Measurements from ENCODE around the gene C2orf69. TPM values are rescaled to one million over a fixed set of nuclear protein-coding genes. Genes with fewer than 3 reads are reported as not detected.
"Not testable (repeated sequence)": the region's sequence is repeated elsewhere in the genome, so short reads cannot be mapped to it uniquely, and the experiment has no call there.

C2orf69 gene
- total RNA-seq, 1 experiment from 2014 or later: 29.9 TPM

DNA sequence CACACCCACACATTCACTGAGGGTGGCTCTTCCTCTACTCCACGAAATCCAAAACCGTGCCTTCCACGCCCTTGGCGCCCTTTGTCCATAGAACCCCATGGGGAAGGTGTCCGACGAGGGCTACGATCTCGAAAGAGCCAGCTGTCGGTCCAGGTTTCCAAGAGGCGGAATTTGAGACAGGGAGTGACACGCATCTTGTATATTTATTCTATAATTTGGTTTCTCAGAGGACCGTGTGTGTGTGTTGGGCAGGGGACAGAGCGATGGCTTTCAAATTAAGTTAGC lies 726 bp downstream of the C2orf69 start:
- ChIA-PET CTCF (interaction anchor here (2.3 kb wide), 1 partner anchor 207 kb away, joined by 5 read pairs; no protein-coding TSS in a partner anchor), POLR2A (no interaction called here)
- Mint-ChIP-seq H3K4me3 (peak overlapping the region; percentile 97), H3K27ac (peak overlapping the region; percentile 99), H3K4me1 (peaks cover 21% of the 10 kb centered on the region), H3K9me3 (peaks cover 13% of the 10 kb centered on the region), H3K27me3 (ENCODE audit: low read depth) (no peaks in the 10 kb centered on the region), H3K36me3 (peaks cover 33% of the 10 kb centered on the region)
- DNase-seq (ENCODE audit: low spot score) (no peak), ATAC-seq (no peak)
- TF ChIP-seq, protein P1, sequence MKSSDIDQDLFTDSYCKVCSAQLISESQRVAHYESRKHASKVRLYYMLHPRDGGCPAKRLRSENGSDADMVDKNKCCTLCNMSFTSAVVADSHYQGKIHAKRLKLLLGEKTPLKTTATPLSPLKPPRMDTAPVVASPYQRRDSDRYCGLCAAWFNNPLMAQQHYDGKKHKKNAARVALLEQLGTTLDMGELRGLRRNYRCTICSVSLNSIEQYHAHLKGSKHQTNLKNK (CRISPR knock-in tag; IDR thresholded peaks at IDR 0.05): no peak
- TF ChIP-seq KAT7 (CRISPR knock-in tag; IDR thresholded peaks at IDR 0.05; ENCODE audit: borderline replicate concordance) (0 out of 2 replicates have a peak, but pooled peaks have one; percentile 3), SMAD3 (CRISPR knock-in tag; IDR thresholded peaks at IDR 0.05; ENCODE audit: borderline replicate concordance) (0 out of 2 replicates have a peak, but pooled peaks have one; percentile 17), ZNF219 (CRISPR knock-in tag; IDR thresholded peaks at IDR 0.05; ENCODE audit: borderline replicate concordance) (no peak)

DNA sequence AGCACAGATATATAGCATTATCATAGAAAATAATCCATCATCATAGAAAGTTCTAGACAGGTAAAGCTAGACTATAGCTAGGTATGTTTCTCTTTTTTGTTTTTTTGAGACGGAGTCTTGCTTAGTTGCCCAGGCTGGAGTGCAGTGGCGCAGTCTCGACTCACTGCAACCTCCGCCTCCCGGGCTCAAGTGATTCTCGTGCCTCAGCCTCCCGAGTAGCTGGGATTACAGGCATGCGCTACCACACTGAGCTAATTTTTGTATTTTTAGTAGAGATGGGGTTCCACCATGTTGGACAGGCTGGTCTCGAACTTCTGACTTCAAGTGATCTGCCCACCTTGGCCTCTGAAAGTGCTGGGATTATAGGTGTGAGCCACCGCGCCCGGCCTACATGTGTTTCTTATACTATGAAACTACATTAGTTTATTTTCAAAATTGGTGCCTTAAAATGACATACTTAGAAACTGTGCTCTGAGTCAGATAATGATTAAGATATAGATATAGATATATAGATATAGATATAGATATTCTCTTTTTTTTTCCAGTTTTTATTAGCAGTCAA lies 1.5 kb downstream of the C2orf69 start:
- H3K27ac Mint-ChIP-seq; POLR2A ChIA-PET; DNase-seq (ENCODE audit: low spot score); H3K27me3 Mint-ChIP-seq (ENCODE audit: low read depth); ATAC-seq: not testable (repeated sequence)
- TF ChIP-seq ZNF121 (CRISPR knock-in tag; IDR thresholded peaks at IDR 0.05): peak; percentile 84
- Mint-ChIP-seq H3K4me1 (peaks cover 21% of the 10 kb centered on the region), H3K9me3 (peaks cover 21% of the 10 kb centered on the region), H3K4me3 (peak overlapping the region; percentile 97), H3K36me3 (peaks cover 41% of the 10 kb centered on the region)
- CTCF ChIA-PET: interaction anchor here (0.6 kb wide), 1 partner anchor 30 kb away, joined by 3 read pairs; no protein-coding TSS in a partner anchor

DNA sequence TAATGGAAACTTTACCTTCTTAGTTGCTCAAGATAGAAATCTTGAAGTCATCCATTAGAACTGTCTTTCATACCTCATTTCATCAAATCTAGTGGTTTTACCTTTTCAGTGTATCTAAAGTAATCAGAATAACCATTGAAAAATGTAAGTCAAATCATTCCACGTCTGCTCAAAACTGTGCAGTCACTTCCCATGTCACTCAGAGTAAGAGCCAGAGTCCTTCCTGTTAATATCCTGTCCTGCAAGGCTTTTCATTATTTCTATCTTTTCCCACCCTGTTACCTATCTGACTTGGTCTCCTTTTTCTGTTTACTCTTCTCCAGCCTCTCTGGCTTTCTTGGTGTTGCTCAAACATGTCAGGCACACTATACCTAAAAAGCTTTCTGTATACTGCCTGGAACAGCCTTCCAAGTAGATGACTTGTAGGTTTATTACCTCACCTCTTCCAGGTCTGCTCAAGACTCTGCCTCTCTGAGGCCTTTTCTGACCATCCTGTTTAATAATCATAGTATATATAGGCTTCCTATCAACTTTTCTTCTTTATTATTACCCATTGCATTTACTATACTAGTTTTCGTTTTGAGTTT lies 3.4 kb downstream of the C2orf69 start:
- CTCF ChIA-PET: no interaction called here
- H3K9me3 Mint-ChIP-seq: peaks cover 29% of the 10 kb centered on the region
- POLR2A ChIA-PET: no interaction called here
- peak overlapping the region; percentile 7 for H3K4me3 Mint-ChIP-seq
- no peak for DNase-seq (ENCODE audit: low spot score)
- H3K27ac Mint-ChIP-seq: no peak overlapping the region
- no peaks in the 10 kb centered on the region for H3K27me3 Mint-ChIP-seq (ENCODE audit: low read depth)
- peaks cover 23% of the 10 kb centered on the region for H3K4me1 Mint-ChIP-seq
- ATAC-seq: no peak
- peaks cover 57% of the 10 kb centered on the region for H3K36me3 Mint-ChIP-seq
- TF ChIP-seq, protein P2, sequence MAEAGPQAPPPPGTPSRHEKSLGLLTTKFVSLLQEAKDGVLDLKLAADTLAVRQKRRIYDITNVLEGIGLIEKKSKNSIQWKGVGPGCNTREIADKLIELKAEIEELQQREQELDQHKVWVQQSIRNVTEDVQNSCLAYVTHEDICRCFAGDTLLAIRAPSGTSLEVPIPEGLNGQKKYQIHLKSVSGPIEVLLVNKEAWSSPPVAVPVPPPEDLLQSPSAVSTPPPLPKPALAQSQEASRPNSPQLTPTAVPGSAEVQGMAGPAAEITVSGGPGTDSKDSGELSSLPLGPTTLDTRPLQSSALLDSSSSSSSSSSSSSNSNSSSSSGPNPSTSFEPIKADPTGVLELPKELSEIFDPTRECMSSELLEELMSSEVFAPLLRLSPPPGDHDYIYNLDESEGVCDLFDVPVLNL (CRISPR knock-in tag; IDR thresholded peaks at IDR 0.05; ENCODE audit: borderline replicate concordance, low read depth): no peak
- TF ChIP-seq IRF2 (CRISPR knock-in tag; IDR thresholded peaks at IDR 0.05; ENCODE audit: borderline replicate concordance, low read depth) (no peak), USF1 (CRISPR knock-in tag; IDR thresholded peaks at IDR 0.05) (no peak), ZNF671 (CRISPR knock-in tag; IDR thresholded peaks at IDR 0.05) (no peak), ZBTB21 (CRISPR knock-in tag; IDR thresholded peaks at IDR 0.05; ENCODE audit: borderline replicate concordance) (no peak), SMAD4 (CRISPR knock-in tag; IDR thresholded peaks at IDR 0.05) (no peak), EMX1 (CRISPR knock-in tag; IDR thresholded peaks at IDR 0.05) (no peak), KAT7 (CRISPR knock-in tag; IDR thresholded peaks at IDR 0.05; ENCODE audit: borderline replicate concordance) (no peak), NR1H2 (CRISPR knock-in tag; IDR thresholded peaks at IDR 0.05) (no peak), E2F1 (CRISPR knock-in tag; IDR thresholded peaks at IDR 0.05) (no peak), FOXK1 (CRISPR knock-in tag; IDR thresholded peaks at IDR 0.05) (no peak), HMGA2 (CRISPR knock-in tag; IDR thresholded peaks at IDR 0.05) (no peak), OVOL2 (CRISPR knock-in tag; IDR thresholded peaks at IDR 0.05; ENCODE audit: borderline replicate concordance) (no peak), ZNF138 (CRISPR knock-in tag; conservative IDR thresholded peaks at IDR 0.05) (no peak), ZNF263 (CRISPR knock-in tag; IDR thresholded peaks at IDR 0.05; ENCODE audit: low read depth) (no peak)
- TF ChIP-seq, protein P3, sequence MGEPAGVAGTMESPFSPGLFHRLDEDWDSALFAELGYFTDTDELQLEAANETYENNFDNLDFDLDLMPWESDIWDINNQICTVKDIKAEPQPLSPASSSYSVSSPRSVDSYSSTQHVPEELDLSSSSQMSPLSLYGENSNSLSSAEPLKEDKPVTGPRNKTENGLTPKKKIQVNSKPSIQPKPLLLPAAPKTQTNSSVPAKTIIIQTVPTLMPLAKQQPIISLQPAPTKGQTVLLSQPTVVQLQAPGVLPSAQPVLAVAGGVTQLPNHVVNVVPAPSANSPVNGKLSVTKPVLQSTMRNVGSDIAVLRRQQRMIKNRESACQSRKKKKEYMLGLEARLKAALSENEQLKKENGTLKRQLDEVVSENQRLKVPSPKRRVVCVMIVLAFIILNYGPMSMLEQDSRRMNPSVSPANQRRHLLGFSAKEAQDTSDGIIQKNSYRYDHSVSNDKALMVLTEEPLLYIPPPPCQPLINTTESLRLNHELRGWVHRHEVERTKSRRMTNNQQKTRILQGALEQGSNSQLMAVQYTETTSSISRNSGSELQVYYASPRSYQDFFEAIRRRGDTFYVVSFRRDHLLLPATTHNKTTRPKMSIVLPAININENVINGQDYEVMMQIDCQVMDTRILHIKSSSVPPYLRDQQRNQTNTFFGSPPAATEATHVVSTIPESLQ (CRISPR knock-in tag; IDR thresholded peaks at IDR 0.05): no peak

All from WTC11 (cell line).